ENCODE data around the gene ELMO3.

The ELMO3 gene

DNA sequence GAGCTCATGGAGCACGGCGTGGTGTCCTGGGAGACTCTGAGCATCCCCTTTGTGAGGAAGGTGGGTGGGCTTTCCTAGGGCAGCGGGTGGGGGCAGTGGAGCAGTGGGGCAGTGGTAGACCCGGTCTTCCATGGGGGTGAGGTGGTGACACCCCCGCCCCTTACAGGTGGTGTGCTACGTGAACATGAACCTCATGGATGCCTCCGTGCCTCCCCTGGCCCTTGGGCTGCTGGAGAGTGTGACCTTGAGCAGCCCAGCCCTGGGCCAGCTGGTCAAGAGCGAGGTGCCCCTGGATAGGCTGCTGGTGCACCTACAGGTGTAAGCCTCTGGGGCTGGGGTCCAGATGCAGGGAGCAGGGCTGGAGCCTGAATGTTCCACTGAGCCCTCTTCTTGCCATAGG, 1.6 kb downstream of the ELMO3 start (continued):
- TF ChIP-seq, protein P1, sequence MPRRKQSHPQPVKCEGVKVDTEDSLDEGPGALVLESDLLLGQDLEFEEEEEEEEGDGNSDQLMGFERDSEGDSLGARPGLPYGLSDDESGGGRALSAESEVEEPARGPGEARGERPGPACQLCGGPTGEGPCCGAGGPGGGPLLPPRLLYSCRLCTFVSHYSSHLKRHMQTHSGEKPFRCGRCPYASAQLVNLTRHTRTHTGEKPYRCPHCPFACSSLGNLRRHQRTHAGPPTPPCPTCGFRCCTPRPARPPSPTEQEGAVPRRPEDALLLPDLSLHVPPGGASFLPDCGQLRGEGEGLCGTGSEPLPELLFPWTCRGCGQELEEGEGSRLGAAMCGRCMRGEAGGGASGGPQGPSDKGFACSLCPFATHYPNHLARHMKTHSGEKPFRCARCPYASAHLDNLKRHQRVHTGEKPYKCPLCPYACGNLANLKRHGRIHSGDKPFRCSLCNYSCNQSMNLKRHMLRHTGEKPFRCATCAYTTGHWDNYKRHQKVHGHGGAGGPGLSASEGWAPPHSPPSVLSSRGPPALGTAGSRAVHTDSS (tag by site-specific recombination; IDR thresholded peaks at IDR 0.05), result no peak
- TF ChIP-seq, protein P2, sequence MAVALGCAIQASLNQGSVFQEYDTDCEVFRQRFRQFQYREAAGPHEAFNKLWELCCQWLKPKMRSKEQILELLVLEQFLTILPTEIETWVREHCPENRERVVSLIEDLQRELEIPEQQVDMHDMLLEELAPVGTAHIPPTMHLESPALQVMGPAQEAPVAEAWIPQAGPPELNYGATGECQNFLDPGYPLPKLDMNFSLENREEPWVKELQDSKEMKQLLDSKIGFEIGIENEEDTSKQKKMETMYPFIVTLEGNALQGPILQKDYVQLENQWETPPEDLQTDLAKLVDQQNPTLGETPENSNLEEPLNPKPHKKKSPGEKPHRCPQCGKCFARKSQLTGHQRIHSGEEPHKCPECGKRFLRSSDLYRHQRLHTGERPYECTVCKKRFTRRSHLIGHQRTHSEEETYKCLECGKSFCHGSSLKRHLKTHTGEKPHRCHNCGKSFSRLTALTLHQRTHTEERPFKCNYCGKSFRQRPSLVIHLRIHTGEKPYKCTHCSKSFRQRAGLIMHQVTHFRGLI (tag by site-specific recombination; IDR thresholded peaks at IDR 0.05), result no peak
- TF ChIP-seq ZNF274 (IDR thresholded peaks at IDR 0.05; ENCODE audit: low read length) (no peak), ZNF274 (tag by site-specific recombination; IDR thresholded peaks at IDR 0.05; ENCODE audit: borderline replicate concordance) (no peak), KLF1 (tag by site-specific recombination; IDR thresholded peaks at IDR 0.05) (no peak), ZNF132 (tag by site-specific recombination; IDR thresholded peaks at IDR 0.05; ENCODE audit: borderline replicate concordance) (no peak), SCRT2 (tag by site-specific recombination; IDR thresholded peaks at IDR 0.05) (no peak)
- TF ChIP-seq, protein P3, sequence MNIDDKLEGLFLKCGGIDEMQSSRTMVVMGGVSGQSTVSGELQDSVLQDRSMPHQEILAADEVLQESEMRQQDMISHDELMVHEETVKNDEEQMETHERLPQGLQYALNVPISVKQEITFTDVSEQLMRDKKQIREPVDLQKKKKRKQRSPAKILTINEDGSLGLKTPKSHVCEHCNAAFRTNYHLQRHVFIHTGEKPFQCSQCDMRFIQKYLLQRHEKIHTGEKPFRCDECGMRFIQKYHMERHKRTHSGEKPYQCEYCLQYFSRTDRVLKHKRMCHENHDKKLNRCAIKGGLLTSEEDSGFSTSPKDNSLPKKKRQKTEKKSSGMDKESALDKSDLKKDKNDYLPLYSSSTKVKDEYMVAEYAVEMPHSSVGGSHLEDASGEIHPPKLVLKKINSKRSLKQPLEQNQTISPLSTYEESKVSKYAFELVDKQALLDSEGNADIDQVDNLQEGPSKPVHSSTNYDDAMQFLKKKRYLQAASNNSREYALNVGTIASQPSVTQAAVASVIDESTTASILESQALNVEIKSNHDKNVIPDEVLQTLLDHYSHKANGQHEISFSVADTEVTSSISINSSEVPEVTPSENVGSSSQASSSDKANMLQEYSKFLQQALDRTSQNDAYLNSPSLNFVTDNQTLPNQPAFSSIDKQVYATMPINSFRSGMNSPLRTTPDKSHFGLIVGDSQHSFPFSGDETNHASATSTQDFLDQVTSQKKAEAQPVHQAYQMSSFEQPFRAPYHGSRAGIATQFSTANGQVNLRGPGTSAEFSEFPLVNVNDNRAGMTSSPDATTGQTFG (tag by site-specific recombination; IDR thresholded peaks at IDR 0.05; ENCODE audit: borderline replicate concordance), result no peak
- TF ChIP-seq, protein P4, sequence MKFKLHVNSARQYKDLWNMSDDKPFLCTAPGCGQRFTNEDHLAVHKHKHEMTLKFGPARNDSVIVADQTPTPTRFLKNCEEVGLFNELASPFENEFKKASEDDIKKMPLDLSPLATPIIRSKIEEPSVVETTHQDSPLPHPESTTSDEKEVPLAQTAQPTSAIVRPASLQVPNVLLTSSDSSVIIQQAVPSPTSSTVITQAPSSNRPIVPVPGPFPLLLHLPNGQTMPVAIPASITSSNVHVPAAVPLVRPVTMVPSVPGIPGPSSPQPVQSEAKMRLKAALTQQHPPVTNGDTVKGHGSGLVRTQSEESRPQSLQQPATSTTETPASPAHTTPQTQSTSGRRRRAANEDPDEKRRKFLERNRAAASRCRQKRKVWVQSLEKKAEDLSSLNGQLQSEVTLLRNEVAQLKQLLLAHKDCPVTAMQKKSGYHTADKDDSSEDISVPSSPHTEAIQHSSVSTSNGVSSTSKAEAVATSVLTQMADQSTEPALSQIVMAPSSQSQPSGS (tag by site-specific recombination; IDR thresholded peaks at IDR 0.05; ENCODE audit: low read depth), result no peak

DNA sequence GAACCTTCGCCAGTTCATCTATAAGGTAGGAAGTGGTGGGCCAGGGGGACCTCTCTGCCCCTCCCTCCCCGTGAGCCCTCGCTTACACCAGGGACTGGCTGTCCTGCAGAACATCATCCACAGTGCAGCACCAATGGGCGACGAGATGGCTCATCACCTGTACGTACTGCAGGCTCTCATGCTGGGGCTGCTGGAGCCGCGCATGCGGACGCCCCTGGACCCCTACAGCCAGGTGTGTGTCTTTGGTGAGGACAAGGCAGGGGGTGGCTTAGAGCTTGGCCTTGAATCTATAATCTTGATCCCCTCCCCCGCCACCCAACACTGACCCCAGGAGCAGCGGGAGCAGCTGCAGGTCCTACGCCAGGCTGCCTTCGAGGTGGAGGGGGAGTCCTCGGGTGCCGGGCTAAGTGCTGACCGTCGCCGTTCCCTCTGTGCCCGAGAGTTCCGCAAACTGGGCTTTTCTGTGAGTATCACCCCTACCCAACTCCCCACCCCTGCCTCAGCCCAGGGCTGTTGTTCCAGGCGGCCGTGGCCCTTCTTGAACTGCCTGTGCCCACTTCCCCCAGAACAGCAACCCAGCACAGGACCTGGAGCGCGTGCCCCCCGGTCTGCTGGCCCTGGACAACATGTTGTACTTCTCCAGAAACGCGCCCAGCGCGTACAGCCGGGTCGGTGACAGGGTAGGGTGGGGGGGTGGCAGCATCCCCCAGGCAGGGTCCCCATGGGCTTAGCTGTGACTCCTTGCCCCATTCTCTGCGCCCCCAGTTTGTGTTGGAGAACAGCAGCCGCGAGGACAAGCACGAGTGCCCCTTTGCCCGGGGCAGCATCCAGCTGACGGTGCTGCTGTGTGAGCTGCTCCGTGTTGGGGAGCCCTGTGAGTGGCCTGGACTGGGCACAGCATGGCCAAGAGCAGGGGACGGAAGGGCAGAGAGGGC, 2.7 kb downstream of the ELMO3 start:
- no peaks in the 10 kb centered on the region for H3K9me3 ChIP-seq (ENCODE audit: control insufficient read depth, insufficient read depth, low read depth, low read length)
- H3K4me3 ChIP-seq (ENCODE audit: low read depth, low read length), result no peak overlapping the region
- TF ChIP-seq, protein P4 (tag by site-specific recombination; IDR thresholded peaks at IDR 0.05; ENCODE audit: low read depth), result no peak
- TF ChIP-seq, protein P5, sequence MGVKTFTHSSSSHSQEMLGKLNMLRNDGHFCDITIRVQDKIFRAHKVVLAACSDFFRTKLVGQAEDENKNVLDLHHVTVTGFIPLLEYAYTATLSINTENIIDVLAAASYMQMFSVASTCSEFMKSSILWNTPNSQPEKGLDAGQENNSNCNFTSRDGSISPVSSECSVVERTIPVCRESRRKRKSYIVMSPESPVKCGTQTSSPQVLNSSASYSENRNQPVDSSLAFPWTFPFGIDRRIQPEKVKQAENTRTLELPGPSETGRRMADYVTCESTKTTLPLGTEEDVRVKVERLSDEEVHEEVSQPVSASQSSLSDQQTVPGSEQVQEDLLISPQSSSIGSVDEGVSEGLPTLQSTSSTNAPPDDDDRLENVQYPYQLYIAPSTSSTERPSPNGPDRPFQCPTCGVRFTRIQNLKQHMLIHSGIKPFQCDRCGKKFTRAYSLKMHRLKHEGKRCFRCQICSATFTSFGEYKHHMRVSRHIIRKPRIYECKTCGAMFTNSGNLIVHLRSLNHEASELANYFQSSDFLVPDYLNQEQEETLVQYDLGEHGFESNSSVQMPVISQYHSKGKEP (tag by site-specific recombination; IDR thresholded peaks at IDR 0.05), result no peak
- TF ChIP-seq ZNF140 (tag by site-specific recombination; IDR thresholded peaks at IDR 0.05), result no peak
- TF ChIP-seq ZNF747 (tag by site-specific recombination; IDR thresholded peaks at IDR 0.05), result no peak
- no peak for TF ChIP-seq ZNF266 (tag by site-specific recombination; IDR thresholded peaks at IDR 0.05; ENCODE audit: low read depth)
- ChIA-PET POLR2A (interaction anchor here (1.2 to 1.5 kb wide), 2 partner anchors 9 to 23 kb away, joined by 5 to 6 read pairs; partner anchors contain the start of gene E2F4), CTCF (no interaction called here)
- H3K4me1 ChIP-seq (ENCODE audit: control insufficient read depth, insufficient read depth, low read length), result no peaks in the 10 kb centered on the region
- H3K36me3 ChIP-seq (ENCODE audit: control insufficient read depth in 2 of 2, insufficient read depth in 1 of 2, low read length in 2 of 2), result peaks cover 0 to 72% of the 10 kb centered on the region in 2 experiments; a peak in 2 of 3 replicates
- no peak overlapping the region for H3K27ac ChIP-seq (ENCODE audit: extremely low read depth, low read depth, low read length)
